GM12865 (cell line): Measurements from ENCODE around the gene TIMP3.

ENCODE experiments used
- DNase-seq: peaks from one replicate; pipeline ENCODE4 v3.0.0; 2010; ENCODE audit warnings: low read depth
- H3K4me3 ChIP-seq: 2 replicates; pipeline ENCODE4 v1.5.1; 2011; ENCODE audit warnings: mild to moderate bottlenecking, low read depth, low read length, control low read depth
- TF ChIP-seq, protein P1 (sequence below): IDR thresholded peaks from 2 replicates; pipeline ENCODE4 v1.5.1; 2011; ENCODE audit warnings: low read length, control low read depth, low read depth, inconsistent platforms; ENCODE audit not compliant: insufficient read depth; ENCODE audit errors: missing control alignments

TIMP3 gene

DNA sequence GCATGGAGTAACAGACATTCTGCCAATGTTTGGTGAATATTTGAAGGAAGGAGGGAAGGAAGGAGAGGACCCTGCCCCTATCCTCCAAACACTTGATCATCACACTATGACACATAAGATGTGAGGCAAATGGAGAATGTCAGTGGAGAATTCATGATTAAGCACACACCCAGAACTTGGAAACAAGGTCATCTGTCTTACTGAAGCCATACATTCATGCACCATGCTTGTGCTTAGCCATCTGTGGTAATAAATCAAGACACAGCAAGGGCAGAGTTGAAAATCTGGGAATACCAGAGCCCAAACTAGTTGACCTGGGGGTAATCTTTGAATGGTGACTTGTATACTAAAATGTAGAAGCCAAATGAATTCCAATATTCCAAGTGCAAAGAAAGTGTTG is 7.9 kb upstream of the TIMP3 start:
- H3K4me3 ChIP-seq, result no peak overlapping the region
- no peak for DNase-seq
- TF ChIP-seq, protein P1, sequence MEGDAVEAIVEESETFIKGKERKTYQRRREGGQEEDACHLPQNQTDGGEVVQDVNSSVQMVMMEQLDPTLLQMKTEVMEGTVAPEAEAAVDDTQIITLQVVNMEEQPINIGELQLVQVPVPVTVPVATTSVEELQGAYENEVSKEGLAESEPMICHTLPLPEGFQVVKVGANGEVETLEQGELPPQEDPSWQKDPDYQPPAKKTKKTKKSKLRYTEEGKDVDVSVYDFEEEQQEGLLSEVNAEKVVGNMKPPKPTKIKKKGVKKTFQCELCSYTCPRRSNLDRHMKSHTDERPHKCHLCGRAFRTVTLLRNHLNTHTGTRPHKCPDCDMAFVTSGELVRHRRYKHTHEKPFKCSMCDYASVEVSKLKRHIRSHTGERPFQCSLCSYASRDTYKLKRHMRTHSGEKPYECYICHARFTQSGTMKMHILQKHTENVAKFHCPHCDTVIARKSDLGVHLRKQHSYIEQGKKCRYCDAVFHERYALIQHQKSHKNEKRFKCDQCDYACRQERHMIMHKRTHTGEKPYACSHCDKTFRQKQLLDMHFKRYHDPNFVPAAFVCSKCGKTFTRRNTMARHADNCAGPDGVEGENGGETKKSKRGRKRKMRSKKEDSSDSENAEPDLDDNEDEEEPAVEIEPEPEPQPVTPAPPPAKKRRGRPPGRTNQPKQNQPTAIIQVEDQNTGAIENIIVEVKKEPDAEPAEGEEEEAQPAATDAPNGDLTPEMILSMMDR, result no peak

DNA sequence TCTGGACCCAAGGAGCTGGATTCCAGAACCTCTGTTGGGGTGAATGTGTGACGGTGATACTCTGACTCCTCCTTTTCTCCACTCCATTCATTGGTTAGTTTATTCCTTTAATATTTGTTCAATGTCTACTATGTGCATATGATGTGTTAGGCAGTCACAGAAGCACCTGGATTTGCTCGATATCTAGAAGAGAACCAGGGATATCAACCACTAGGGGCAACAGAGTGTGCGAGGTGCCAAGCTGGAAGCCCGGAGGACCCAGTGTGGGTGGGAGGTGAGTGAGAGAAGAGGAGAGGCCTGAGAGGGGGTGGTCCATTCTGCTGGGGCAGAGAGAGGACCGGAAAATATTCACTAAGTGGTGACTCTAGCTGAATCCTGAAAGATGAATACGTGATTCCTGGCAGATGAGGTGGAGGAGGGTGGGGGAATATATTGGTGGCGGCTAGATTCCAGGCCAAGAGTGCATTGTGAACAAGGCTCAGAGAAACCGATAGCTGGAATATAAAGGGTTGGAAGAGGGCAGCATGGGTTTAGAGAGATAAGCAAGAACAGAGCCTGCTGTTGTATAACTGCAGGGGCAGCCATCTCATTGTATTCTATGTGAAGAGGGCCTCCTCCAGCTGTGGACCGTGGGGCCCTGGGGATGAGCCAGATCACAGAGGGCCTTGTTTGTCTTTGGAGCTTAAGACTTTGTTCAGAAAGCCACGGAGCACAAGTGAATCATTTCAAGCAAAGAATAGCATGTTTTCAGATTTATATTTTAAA is 6.9 kb upstream of the TIMP3 start:
- TF ChIP-seq, protein P1, result no peak
- H3K4me3 ChIP-seq, result no peak overlapping the region
- no peak for DNase-seq

- TF ChIP-seq, protein P1, result no peak
- H3K4me3 ChIP-seq, result no peak overlapping the region
- DNase-seq, result no peak
Measured at GRCh38 chr22:32795214-32795596, 6.3 kb upstream of the TIMP3 start.

DNA sequence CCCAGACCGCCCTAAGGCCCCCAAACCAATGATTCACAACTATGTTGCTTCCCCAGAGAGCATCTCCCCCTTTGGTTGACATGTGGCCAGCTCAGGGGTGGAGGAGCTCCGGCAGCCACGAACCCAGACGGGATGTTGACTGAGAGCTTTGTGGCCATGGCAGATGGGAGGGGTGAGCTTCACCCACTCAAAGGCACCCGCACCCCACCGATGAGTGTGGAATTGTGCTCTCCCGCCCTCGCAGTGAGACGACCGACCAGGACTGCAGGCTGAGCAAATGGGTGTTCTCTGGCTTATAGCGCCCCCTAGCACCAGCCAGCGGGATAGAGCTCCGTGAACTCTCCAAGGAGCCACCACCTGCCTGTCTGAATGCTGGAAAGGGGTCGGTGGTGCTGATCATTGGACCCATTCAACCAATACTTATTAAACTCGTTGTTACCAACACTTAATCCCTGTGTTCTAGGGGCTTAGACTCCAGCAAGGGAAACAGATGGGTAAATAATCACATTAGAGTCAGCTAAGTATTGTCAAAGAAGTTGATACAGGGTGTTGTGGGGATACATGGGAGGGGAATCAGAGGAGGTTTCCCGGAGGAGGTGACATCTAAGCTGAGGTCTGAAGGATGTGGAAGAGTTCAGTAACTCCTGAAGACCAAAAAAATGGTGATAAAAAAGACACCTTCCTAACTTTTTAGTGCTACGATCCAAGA is 4.5 kb upstream of the TIMP3 start:
- TF ChIP-seq, protein P1, result peak; percentile 84

GRCh38 chr22:32799496-32799895 is 2.0 kb upstream of the TIMP3 start:
- H3K4me3 ChIP-seq, result no peak overlapping the region
- DNase-seq, result no peak
- TF ChIP-seq, protein P1, result no peak

More for the DNA sequence above, 4.5 kb upstream of the TIMP3 start:
- no peak overlapping the region for H3K4me3 ChIP-seq
- DNase-seq, result peak; percentile 55

- no peak for DNase-seq
- H3K4me3 ChIP-seq, result no peak overlapping the region
- TF ChIP-seq, protein P1, result no peak
Measured at GRCh38 chr22:32800158-32800882, 1.2 kb upstream of the TIMP3 start.
